NOMO-1 treated with dmso at 0.1 percent for 144 hours (cell line): ENCODE measurements around the gene PPARG.
A peak's percentile ranks its signal among the peaks of the same experiment; 100 is the strongest.
"Not testable (repeated sequence)": the region's sequence is repeated elsewhere in the genome, so short reads cannot be mapped to it uniquely, and the experiment has no call there.

Experiments
- DNase-seq: peaks from one replicate; lab custom pipeline; 2025; ENCODE audit not compliant: unreplicated experiment; lab: John Stamatoyannopoulos, UW

The PPARG gene

DNA sequence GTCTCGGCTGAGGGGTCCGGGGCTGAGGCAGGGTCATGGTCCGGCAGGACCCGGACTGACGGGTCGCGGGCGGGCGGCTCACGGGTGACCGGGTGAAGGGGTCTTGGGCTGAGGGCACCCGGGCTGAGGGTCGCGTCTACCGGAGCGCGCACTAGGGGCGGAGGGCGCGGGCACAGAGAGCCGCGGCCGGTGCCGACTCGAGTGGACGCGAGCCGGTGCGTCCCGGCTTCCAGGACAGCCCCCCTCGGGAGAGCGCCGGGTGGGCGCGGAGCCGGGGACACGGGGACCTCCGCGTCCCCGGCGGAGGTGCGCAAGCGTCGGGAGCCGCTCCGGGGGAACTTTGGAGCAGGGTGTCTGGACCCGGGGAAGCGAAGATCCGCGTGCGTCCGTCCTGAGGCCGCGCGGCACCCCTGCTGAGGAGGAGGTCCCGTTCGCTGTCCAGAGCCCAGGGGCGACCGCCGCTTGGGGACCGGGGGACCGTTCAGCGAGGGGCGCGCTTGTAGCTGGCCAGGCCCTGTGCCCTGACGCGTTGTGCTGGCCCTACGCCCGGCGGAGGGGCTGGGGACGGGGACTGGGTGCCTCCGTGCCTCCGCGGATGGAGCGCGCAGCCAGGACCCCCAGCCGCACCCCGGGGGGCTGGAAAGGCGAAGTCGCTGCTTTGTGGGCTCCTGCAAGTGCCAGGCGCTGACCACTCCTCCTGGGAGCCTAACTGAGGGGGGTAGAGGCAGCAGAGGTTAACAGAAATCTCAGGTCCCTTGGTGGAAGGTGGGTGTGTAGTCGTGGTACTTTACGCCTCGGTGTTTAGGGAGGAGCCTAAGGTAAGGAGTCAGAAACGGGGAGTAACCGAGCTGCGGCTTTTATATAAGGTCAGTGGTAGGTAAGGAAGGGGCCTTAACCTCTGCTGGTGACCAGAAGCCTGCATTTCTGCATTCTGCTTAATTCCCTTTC lies at the start of gene PPARG:
Gene PPARG, plus strand, starts transcription at position 889 of the 948 bp plus-strand sequence. CDS start 90,642 bp downstream, outside the sequence.
- DNase-seq, result no peak

GRCh38 chr3:12239301-12239700 lies 49.6 kb upstream of the PPARG start:
- DNase-seq, result no peak

DNA sequence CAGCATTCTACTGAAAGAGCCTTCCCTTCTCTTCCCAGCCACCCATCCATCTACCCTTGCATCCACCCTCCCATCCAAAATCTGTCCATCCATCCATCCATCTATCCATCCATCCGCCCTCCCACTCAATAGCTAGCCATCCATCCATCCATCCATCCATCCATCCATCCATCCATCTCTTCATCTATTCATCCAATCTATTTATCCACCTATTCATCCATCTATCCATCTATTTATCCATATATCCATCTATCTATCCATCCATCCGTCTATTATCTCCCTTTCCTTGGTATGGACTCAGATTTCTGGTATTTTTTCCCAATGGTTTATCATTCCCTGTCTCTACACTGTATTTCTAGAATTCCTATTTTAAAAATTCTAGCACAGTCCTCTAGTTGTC lies 46.1 kb upstream of the PPARG start:
- DNase-seq, result no peak

- no peak for DNase-seq
Measured at GRCh38 chr3:12246497-12247163, 42.2 kb upstream of the PPARG start.

DNA sequence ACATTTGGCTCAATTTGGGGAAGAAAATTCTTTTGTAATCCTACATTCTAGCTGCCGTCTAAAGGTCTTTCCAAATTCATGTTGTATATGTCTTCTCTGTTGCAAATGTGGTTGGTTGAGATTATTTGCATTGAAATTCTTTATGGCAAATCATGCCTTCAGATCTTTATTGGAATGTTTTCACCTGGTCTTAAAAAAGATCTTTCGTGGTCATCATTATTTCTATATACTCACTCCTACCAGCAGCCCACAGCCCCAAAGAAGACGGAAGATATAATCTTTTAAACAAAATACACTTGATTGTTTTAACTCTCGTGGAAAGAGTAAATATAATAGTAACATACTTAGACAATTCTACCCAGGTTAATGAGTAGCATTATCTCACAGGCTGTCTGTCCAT lies 41.5 kb upstream of the PPARG start:
- DNase-seq, result no peak

DNA sequence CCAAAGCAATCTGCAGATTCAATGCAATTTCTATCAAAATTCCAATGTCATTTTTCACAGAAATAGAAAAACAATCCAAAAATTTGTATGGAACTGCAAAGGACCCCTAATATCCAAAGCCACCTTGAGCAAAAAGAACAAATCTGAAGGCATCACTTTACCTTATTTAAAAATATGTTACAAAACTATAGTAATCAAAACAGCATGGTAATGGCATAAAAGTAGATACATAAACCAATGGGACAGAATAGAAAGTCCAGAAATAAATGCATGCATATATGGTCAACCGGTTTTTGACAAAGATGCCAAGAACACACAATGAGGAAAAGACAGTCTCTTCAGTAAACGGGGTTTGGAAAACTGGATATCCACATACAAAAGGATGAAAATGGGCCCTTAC lies 39.4 kb upstream of the PPARG start:
- no peak for DNase-seq

DNA sequence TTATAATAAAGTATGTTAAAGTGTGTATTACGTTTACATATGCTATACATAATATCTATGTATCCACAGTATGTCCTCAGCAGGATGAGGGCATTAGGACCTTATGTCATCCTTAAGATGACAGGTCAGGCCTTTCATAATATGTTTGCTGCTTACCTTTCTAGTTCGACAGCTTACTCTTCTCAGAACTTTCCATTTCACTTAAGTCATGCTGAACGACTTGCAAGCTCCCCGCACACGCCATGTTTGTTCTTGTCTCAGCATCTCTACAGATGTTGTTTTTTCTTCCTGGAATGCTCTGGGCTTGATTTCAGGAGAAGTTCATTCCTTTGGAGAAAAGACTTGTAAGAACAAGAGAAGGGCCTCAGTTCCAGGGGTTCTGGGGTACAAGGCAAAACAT lies 36.0 kb upstream of the PPARG start:
- no peak for DNase-seq

DNA sequence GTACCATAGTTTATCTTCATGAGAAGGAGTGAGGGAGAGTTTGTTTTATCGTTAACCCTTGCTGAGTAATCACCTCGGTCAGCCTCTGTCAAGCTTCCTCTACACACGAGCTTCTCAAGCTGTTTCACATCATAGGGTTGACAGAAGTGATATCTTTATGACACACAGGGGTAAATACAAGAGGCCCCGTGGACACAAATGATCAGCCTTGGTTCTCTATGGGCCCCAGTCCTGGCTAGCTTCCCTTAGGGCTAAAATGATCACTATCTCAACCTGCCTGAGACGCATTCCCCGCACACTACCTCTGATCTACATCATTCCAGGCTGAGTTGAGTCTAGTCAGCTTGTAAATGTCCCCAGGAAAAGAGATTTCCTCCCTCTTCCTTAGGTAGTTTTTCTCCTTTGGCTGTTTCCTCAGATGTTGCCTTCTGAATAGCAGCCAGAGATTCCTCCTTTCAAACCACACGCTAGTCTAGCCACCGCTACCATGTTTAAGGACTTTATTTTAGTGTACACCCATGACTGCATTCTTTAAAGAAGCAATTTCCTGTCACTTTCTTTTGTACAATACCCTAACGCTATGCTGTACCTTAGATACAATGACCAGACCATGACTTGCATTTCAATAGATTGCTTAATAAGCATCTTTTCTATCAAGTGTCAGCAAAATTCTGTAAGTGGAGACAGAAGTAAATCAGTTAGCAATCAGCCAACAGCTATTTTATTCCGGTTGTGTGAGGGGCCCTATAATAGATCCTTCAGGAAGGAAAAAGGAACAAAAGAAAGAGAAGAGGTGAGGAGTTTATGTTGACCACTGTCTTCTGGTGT lies 35.1 kb upstream of the PPARG start:
- no peak for DNase-seq

DNA sequence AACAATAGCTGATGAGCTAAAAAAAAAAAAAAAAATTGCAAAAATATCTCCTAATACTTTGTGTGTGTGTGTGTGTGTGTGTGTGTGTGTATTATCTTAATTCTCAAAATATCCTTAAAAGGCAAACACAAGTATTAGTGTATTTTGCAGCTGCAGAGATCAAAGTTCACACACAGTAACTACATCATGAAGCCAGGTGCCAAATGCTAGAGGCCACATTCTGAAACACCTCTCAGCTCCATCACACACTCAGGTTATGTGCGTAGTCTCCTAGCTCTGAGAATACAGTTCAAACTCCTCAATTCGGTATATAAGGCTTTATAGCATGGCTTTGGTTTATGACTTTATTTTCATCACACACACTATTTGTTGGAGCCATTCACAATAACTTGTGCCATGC lies 33.5 kb upstream of the PPARG start:
- DNase-seq, result no peak

DNA sequence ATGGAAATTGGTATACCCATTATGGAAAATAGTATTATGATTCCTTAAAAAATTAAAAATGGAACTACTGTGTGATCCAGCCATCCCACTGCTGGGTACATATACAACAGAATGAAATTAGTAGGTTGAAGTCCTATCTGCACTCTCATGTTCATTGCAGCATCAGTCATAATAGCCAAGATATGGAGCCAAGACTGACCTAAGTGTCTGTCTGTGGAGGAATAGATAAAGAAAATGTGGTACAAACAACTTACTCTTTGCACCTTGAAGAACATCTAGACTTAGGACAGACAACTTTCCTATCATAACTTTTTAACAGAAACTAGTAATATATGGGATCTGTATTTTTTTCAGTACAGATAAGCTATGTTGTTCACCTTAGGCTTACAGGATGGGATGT lies 30.0 kb upstream of the PPARG start:
- no peak for DNase-seq

DNA sequence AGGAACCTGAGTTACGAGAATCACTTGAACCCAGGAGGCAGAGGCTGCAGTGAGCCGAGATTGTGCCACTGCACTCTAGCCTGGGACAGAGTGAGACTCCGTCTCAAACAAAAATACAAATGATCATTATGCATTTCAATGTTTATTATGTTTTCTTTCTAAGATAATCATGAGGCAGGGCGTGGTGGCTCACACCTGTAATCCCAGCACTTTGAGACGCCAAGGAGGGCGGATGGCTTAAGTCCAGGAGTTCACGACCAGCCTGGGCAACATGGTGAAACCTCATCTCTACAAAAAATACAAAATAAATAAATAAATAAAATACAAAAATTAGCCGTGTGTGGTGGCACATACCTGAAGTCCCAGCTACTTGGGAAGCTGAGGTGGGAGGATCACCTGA lies 26.7 kb upstream of the PPARG start:
- DNase-seq, result not testable (repeated sequence)

DNA sequence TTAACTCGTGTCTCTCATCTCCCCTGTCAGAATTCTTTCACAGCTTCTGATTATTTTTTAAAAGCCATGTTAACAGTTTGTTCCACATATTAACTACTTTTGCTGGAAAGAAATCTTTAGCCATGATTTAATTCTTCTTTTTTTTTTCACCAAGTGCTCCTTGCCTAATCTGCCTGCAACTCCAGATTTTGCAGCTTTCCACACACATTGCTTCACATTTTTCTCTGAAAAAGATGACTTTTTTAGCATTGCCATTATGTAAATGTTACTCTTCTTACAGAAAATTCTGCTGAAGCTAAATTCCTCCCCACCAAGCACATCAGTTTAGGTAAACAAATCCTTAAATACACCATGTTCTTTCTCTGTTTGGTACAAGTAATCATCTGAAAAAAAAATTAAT lies 23.4 kb upstream of the PPARG start:
- peak; percentile 51 for DNase-seq

DNA sequence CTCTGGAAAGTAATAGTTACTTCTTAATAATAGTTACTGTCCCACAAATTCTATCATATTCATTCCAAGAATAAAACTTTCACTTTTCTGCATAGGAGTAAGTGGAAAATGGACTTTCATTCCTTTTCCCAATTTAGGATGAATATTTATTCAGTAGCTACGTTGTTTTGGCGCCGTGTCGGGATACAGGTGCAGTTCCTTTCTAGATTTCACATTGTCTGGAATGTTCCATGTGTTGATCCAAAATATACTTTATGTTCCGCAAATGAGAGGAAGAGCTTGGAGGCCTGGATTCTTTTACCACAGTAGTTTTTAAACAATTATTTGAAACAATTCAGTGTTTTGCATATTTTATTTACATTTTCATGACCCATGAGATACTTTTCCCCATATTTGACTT lies 22.8 kb upstream of the PPARG start:
- no peak for DNase-seq

GRCh38 chr3:12267376-12268030 lies 21.4 kb upstream of the PPARG start:
- DNase-seq, result no peak

GRCh38 chr3:12268049-12268735 lies 20.7 kb upstream of the PPARG start:
- peak; percentile 38 for DNase-seq

- no peak for DNase-seq
Measured at GRCh38 chr3:12270976-12271375, 17.9 kb upstream of the PPARG start.

DNA sequence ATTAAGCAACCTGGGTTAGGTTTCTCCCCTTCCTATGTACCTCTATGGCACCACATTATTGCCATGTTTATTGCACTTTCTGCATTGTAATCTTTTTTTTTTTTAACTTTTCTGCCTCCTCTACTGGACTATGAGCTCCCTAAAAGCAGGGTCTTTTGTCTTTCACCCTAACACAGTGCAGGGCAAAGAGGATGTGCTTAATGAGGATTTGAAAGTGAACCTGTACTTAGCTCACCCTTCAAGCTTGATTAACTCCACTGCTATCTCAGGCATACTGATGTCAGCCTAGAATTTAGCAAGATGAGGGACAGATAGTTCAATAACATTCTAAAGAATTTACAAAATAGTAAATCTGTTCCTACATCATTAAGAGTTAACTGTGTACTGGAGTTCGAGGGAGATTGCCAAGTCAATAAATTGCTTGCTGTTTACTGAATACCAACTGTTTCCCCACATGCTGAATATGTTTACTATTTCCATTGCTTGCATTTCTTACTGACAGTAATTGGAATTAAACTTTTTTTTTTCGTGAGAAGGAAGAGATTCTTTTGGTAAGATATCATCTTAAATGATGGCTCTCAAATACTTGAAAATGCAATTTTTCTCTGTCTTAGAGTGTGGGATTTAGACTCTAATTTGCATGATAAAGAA lies 15.7 kb upstream of the PPARG start:
- no peak for DNase-seq

- no peak for DNase-seq
Measured at GRCh38 chr3:12275974-12276650, 12.8 kb upstream of the PPARG start.

- not testable (repeated sequence) for DNase-seq
Measured at GRCh38 chr3:12276827-12277226, 12.0 kb upstream of the PPARG start.
